H9 (cell line): ENCODE measurements around the gene MBD2. TPM values are rescaled to one million over a fixed set of nuclear protein-coding genes. Genes with fewer than 3 reads are reported as not detected.

Experiments used
- DNase-seq: peaks from one replicate; pipeline ENCODE4 v3.0.0-alpha.2; 2017
- H2AFZ ChIP-seq: one replicate; pipeline ENCODE4 v1.6.1; 2013; ENCODE audit warnings: mild to moderate bottlenecking, low read length, control low read depth, moderate library complexity
- H2AK5ac ChIP-seq: 2 replicates; pipeline ENCODE4 v1.6.1; 2013; ENCODE audit warnings: low read length, control low read depth, mixed read lengths; ENCODE audit not compliant: insufficient read length
- H2BK120ac ChIP-seq: one replicate; pipeline ENCODE4 v1.6.1; 2013; ENCODE audit warnings: low read depth, mild to moderate bottlenecking, low read length, control low read depth, inconsistent platforms; ENCODE audit not compliant: poor library complexity, severe bottlenecking
- H2BK12ac ChIP-seq: 2 replicates; pipeline ENCODE4 v1.6.1; 2013; ENCODE audit warnings: low read length, control low read depth, mixed read lengths, low read depth; ENCODE audit not compliant: insufficient read length
- H2BK15ac ChIP-seq: 2 replicates; pipeline ENCODE4 v1.6.1; 2013; ENCODE audit warnings: low read depth, low read length, control low read depth
- H2BK20ac ChIP-seq: one replicate; pipeline ENCODE4 v1.6.1; 2013; ENCODE audit warnings: low read depth, mild to moderate bottlenecking, low read length, control low read depth, inconsistent platforms; ENCODE audit not compliant: poor library complexity, severe bottlenecking
- H2BK5ac ChIP-seq: 2 replicates; pipeline ENCODE4 v1.6.1; 2013; ENCODE audit warnings: low read length, control low read depth, mixed read lengths; ENCODE audit not compliant: insufficient read length
- H3K14ac ChIP-seq: 2 replicates; pipeline ENCODE4 v1.6.1; 2013; ENCODE audit warnings: low read length, control low read depth; ENCODE audit not compliant: insufficient read depth
- H3K18ac ChIP-seq: 2 replicates; pipeline ENCODE4 v1.6.1; 2013; ENCODE audit warnings: low read depth, mild to moderate bottlenecking, mixed read lengths, low read length, control low read depth; ENCODE audit not compliant: insufficient read length
- H3K23ac ChIP-seq: 2 replicates; pipeline ENCODE4 v1.6.1; 2013; ENCODE audit warnings: low read length, control low read depth, mixed read lengths, low read depth; ENCODE audit not compliant: insufficient read length
- H3K23me2 ChIP-seq: 2 replicates; pipeline ENCODE4 v1.6.1; 2013; ENCODE audit warnings: low read depth, mild to moderate bottlenecking, mixed read lengths, low read length, control low read depth; ENCODE audit not compliant: insufficient read length, poor library complexity, severe bottlenecking
- H3K27ac ChIP-seq: 2 replicates; pipeline ENCODE4 v1.5.1; 2013; ENCODE audit warnings: low read length, control low read depth, mixed read lengths, low read depth; ENCODE audit not compliant: insufficient read length
- H3K27me3 ChIP-seq: 2 replicates; pipeline ENCODE4 v1.6.1; 2013; ENCODE audit warnings: low read length, control low read depth, inconsistent platforms; ENCODE audit not compliant: insufficient read depth
- H3K4ac ChIP-seq: 2 replicates; pipeline ENCODE4 v1.6.1; 2013; ENCODE audit warnings: low read depth, mild to moderate bottlenecking, control low read depth, inconsistent platforms, low read length, moderate library complexity
- H3K4me1 ChIP-seq: 2 replicates; pipeline ENCODE4 v1.6.1; 2013; ENCODE audit warnings: low read length, control low read depth, inconsistent platforms; ENCODE audit not compliant: insufficient read depth
- H3K4me2 ChIP-seq: 2 replicates; pipeline ENCODE4 v1.6.1; 2013; ENCODE audit warnings: low read length, control low read depth, mixed read lengths; ENCODE audit not compliant: insufficient read length, insufficient read depth
- H3K56ac ChIP-seq: 2 replicates; pipeline ENCODE4 v1.6.1; 2013; ENCODE audit warnings: low read depth, mild to moderate bottlenecking, mixed read lengths, low read length, control low read depth; ENCODE audit not compliant: insufficient read length
- H3K79me1 ChIP-seq: 2 replicates; pipeline ENCODE4 v1.6.1; 2013; ENCODE audit warnings: low read depth, mild to moderate bottlenecking, moderate library complexity, low read length, control low read depth, inconsistent platforms; ENCODE audit not compliant: insufficient read depth, poor library complexity, severe bottlenecking
- H3K79me2 ChIP-seq: 2 replicates; pipeline ENCODE4 v1.6.1; 2013; ENCODE audit warnings: low read length, control low read depth, inconsistent platforms; ENCODE audit not compliant: insufficient read depth
- H3K9ac ChIP-seq: 2 replicates; pipeline ENCODE4 v1.6.1; 2013; ENCODE audit warnings: low read length, control low read depth, mixed read lengths; ENCODE audit not compliant: insufficient read length; ENCODE audit errors: extremely low read depth
- H3K9me3 ChIP-seq: one replicate; pipeline ENCODE4 v1.6.1; 2013; ENCODE audit warnings: low read depth, low read length, inconsistent platforms; ENCODE audit not compliant: control insufficient read depth
- H3T11ph ChIP-seq: one replicate; pipeline ENCODE4 v1.6.1; 2013; ENCODE audit warnings: mild to moderate bottlenecking, low read length, control low read depth, inconsistent platforms
- H4K20me1 ChIP-seq: one replicate; pipeline ENCODE4 v1.6.1; 2013; ENCODE audit not compliant: control insufficient read depth, insufficient read length, insufficient read depth
- H4K5ac ChIP-seq: 2 replicates; pipeline ENCODE4 v1.6.1; 2013; ENCODE audit warnings: low read depth, mild to moderate bottlenecking, mixed read lengths, low read length, control low read depth; ENCODE audit not compliant: insufficient read length
- H4K8ac ChIP-seq: replicated peaks from 2 replicates; pipeline ENCODE4 v1.6.1; 2013; ENCODE audit warnings: low read length, control low read depth, mixed read lengths, low read depth; ENCODE audit not compliant: insufficient read length
- H4K91ac ChIP-seq: 2 replicates; pipeline ENCODE4 v1.6.1; 2013; ENCODE audit warnings: low read depth, mild to moderate bottlenecking, moderate library complexity, mixed read lengths, low read length, control low read depth; ENCODE audit not compliant: insufficient read length
- H3K27ac Mint-ChIP-seq, 3 experiments: 2 replicates in 2 of 3; 3 replicates in 1 of 3; pipeline ENCODE4 v1.8.0; 2020 to 2021; ENCODE audit warnings: mixed read lengths in 3 of 3, mild to moderate bottlenecking in 1 of 3, moderate library complexity in 1 of 3
- H3K27me3 Mint-ChIP-seq: 2 replicates; pipeline ENCODE4 v1.8.0; 2021; ENCODE audit warnings: low read depth, mild to moderate bottlenecking, moderate library complexity, mixed read lengths
- H3K36me3 Mint-ChIP-seq, 3 experiments: 2 replicates in 2 of 3; 3 replicates in 1 of 3; pipeline ENCODE4 v1.8.0; 2020 to 2021; ENCODE audit warnings: low read depth in 3 of 3, mixed read lengths in 3 of 3; ENCODE audit not compliant: insufficient read depth in 1 of 3
- H3K4me1 Mint-ChIP-seq, 2 experiments: 2 replicates each; pipeline ENCODE4 v1.8.0; 2020; ENCODE audit warnings: mixed read lengths in 2 of 2
- H3K4me3 Mint-ChIP-seq, 2 experiments: 2 replicates in 1 of 2; 3 replicates in 1 of 2; pipeline ENCODE4 v1.8.0; 2020 to 2021; ENCODE audit warnings: mild to moderate bottlenecking in 2 of 2, mixed read lengths in 2 of 2, moderate library complexity in 1 of 2
- H3K9me3 Mint-ChIP-seq, 2 experiments: 2 replicates in 1 of 2; 3 replicates in 1 of 2; pipeline ENCODE4 v1.8.0; 2020; ENCODE audit warnings: mild to moderate bottlenecking in 2 of 2, mixed read lengths in 2 of 2, moderate library complexity in 1 of 2
- CTCF ChIP-seq: fragments of 200-600 bp; sonication (generic); conservative IDR thresholded peaks from 3 replicates; pipeline ENCODE4 v1.8.0; 2021; ENCODE audit warnings: antibody characterized with exemption, mild to moderate bottlenecking
- WGBS: extraction: QIAGEN DNeasy Blood & Tissue Kit; methylation state at CpG from one replicate; pipeline ENCODE4 v1.1.7; 2013; ENCODE audit warnings: missing lambda C conversion rate, low lambda C conversion rate, mixed read lengths; ENCODE audit not compliant: insufficient read length; ENCODE audit errors: extremely low coverage; 5-methylcytosine and 5-hydroxymethylcytosine counted together
- total RNA-seq: library from RNA; stranded (reverse); gene quantifications from 2 replicates; pipeline ENCODE4 v1.2.1, GENCODE V29; 2021

MBD2 gene
- total RNA-seq, 1 experiment from 2014 or later, result 34.0 TPM

GRCh38 chr18:54192900-54193299 is 31.6 kb downstream of the MBD2 start:
- DNase-seq, result no peak
- Histone ChIP-seq H3K79me1 (no peaks in the 10 kb centered on the region), H4K20me1 (no peaks in the 10 kb centered on the region)

More at GRCh38 chr18:54192900-54193299, 31.6 kb downstream of the MBD2 start:
- Mint-ChIP-seq H3K9me3 (no peaks in the 10 kb centered on the region), H3K27ac (no peak overlapping the region), H3K4me1 (peaks cover 14 to 15% of the 10 kb centered on the region in 2 experiments), H3K27me3 (no peaks in the 10 kb centered on the region), H3K4me3 (no peak overlapping the region), H3K36me3 (no peaks in the 10 kb centered on the region)
- Histone ChIP-seq H3K4ac (no peak overlapping the region), H3T11ph (no peak overlapping the region), H4K8ac (no peak overlapping the region), H3K9ac (no peak overlapping the region), H2BK5ac (no peak overlapping the region), H3K79me2 (no peaks in the 10 kb centered on the region), H3K14ac (no peak overlapping the region), H3K27me3 (no peaks in the 10 kb centered on the region), H2BK20ac (no peak overlapping the region), H2BK15ac (no peak overlapping the region), H2AK5ac (no peak overlapping the region), H3K27ac (no peak overlapping the region), H3K18ac (no peak overlapping the region), H3K4me2 (no peak overlapping the region), H2AFZ (no peak overlapping the region), H3K23ac (no peak overlapping the region), H4K91ac (no peak overlapping the region), H2BK12ac (no peak overlapping the region), H4K5ac (no peak overlapping the region), H2BK120ac (no peak overlapping the region), H3K56ac (no peak overlapping the region), H3K23me2 (no peaks in the 10 kb centered on the region), H3K4me1 (no peaks in the 10 kb centered on the region; the same call in 1 of the 2 replicates), H3K9me3 (no peaks in the 10 kb centered on the region)
- no peak for TF ChIP-seq CTCF
- WGBS, result no CpG with 5 or more reads among the region's 3 CpGs
